Gastrocnemius medialis (tissue), 4 donors: Measurements from ENCODE around the gene PPIL1. TPM values are rescaled to one million over a fixed set of nuclear protein-coding genes. Genes with fewer than 3 reads are reported as not detected.

ENCODE experiments used
- ATAC-seq, 2 donors: fragments of 150-250 bp; one replicate each; pipeline ENCODE4 v1.9.1; 2016
- DNase-seq, 2 donors: peaks; one replicate each; pipeline ENCODE4 v3.0.0-alpha.2; 2019
- H3K27ac ChIP-seq, 4 donors: fragments of 200-600 bp; sonication (generic); 1 replicate in 1 of 4; 2 replicates in 3 of 4; pipeline ENCODE4 v1.5.1; 2016 to 2018; ENCODE audit warnings: mild to moderate bottlenecking in 2 of 4, moderate library complexity in 1 of 4
- H3K27me3 ChIP-seq, 3 donors: fragments of 200-600 bp; sonication (generic) in 2 of 3; 1 replicate in 1 of 3; 2 replicates in 2 of 3; pipeline versions ENCODE4 v1.5.1 to v1.6.0; 2016 to 2019; ENCODE audit warnings: mild to moderate bottlenecking in 1 of 3, moderate library complexity in 1 of 3
- H3K36me3 ChIP-seq, 2 donors: fragments of 200-600 bp; sonication (generic) in 1 of 2; one replicate each; pipeline ENCODE4 v1.5.1; 2017 to 2018
- H3K4me1 ChIP-seq, 2 donors: fragments of 200-600 bp; sonication (generic) in 1 of 2; one replicate each; pipeline ENCODE4 v1.5.1; 2016 to 2017; ENCODE audit warnings: mild to moderate bottlenecking in 2 of 2
- H3K4me3 ChIP-seq, 4 donors: fragments of 200-600 bp; sonication (generic) in 3 of 4; 1 replicate in 1 of 4; 2 replicates in 3 of 4; pipeline ENCODE4 v1.5.1; 2016 to 2019; ENCODE audit warnings: mild to moderate bottlenecking in 2 of 4
- H3K9me3 ChIP-seq, 3 donors: fragments of 200-600 bp; sonication (generic) in 2 of 3; 1 replicate in 1 of 3; 2 replicates in 2 of 3; pipeline ENCODE4 v1.5.1; 2016 to 2019
- POLR2A ChIP-seq, 2 donors: fragments of 450-650 bp; IDR thresholded peaks; one replicate each; pipeline ENCODE4 v1.6.1; 2017; ENCODE audit warnings: antibody characterized with exemption in 2 of 2, mild to moderate bottlenecking in 2 of 2, moderate library complexity in 2 of 2
- in situ Hi-C, 4 donors: fragments of 200-750 bp; cut with MboI; loops; one replicate each; pipeline versions ENCODE4 v1.15.0 to v1.8.0; 2017; ENCODE audit warnings: low sequenced_read_pairs in 4 of 4
- intact Hi-C: fragments of 100-400 bp; cut with DNase I; formaldehyde crosslinking; loops from one replicate; pipeline ENCODE4 v1.15.1; 2023; ENCODE audit warnings: low total_unique reads
- total RNA-seq, 4 donors: library from RNA; depleted of rRNA; stranded (reverse); fragments of >200 nt; gene quantifications; one replicate each; pipeline versions ENCODE4 v1.1.0 to v1.2.3, GENCODE V29; 2016
- TF ChIP-seq, protein P1 (sequence below), 5 experiments: fragments of 450-650 bp in 3 of 5; fragments of 200-600 bp in 2 of 5; sonication (generic) in 2 of 5; IDR thresholded peaks in 4 of 5; conservative IDR thresholded peaks in 1 of 5; 1 replicate in 4 of 5; 2 replicates in 1 of 5; pipeline ENCODE4 v1.5.1; 2016 to 2019; ENCODE audit warnings: antibody characterized with exemption in 5 of 5, mild to moderate bottlenecking in 3 of 5, moderate library complexity in 3 of 5

Gene PPIL1
- total RNA-seq, 4 donors from 2014 or later, result 5.4 to 18.7 (median 16.8) TPM

GRCh38 chr6:36834576-36835341, 39.8 kb downstream of the PPIL1 start:
- no peak for ATAC-seq
- H3K27me3 ChIP-seq, result peaks cover 0 to 3% (median 0%) of the 10 kb centered on the region in 3 donors
- TF ChIP-seq, protein P1, sequence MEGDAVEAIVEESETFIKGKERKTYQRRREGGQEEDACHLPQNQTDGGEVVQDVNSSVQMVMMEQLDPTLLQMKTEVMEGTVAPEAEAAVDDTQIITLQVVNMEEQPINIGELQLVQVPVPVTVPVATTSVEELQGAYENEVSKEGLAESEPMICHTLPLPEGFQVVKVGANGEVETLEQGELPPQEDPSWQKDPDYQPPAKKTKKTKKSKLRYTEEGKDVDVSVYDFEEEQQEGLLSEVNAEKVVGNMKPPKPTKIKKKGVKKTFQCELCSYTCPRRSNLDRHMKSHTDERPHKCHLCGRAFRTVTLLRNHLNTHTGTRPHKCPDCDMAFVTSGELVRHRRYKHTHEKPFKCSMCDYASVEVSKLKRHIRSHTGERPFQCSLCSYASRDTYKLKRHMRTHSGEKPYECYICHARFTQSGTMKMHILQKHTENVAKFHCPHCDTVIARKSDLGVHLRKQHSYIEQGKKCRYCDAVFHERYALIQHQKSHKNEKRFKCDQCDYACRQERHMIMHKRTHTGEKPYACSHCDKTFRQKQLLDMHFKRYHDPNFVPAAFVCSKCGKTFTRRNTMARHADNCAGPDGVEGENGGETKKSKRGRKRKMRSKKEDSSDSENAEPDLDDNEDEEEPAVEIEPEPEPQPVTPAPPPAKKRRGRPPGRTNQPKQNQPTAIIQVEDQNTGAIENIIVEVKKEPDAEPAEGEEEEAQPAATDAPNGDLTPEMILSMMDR (IDR thresholded peaks at IDR 0.05 in 4 of 5, conservative IDR thresholded peaks at IDR 0.05 in 1 of 5), result no peak
- TF ChIP-seq POLR2A (IDR thresholded peaks at IDR 0.05), result no peak
- H3K4me1 ChIP-seq, result peaks cover 11 to 14% of the 10 kb centered on the region in 2 donors
- H3K36me3 ChIP-seq, result no peaks in the 10 kb centered on the region
- no peak overlapping the region for H3K27ac ChIP-seq
- no peak for DNase-seq
- in situ Hi-C loops (no loop called here), intact Hi-C loops (no loop called here)
- no peaks in the 10 kb centered on the region for H3K9me3 ChIP-seq
- H3K4me3 ChIP-seq, result no peak overlapping the region

- in situ Hi-C loops, result no loop called here
- no peak overlapping the region for H3K4me3 ChIP-seq
- DNase-seq (no peak), ATAC-seq (no peak)
- TF ChIP-seq, protein P1 (IDR thresholded peaks at IDR 0.05 in 4 of 5, conservative IDR thresholded peaks at IDR 0.05 in 1 of 5), result no peak
- TF ChIP-seq POLR2A (IDR thresholded peaks at IDR 0.05), result no peak
- no peak overlapping the region for H3K27ac ChIP-seq
- intact Hi-C loops, result no loop called here
- H3K9me3 ChIP-seq, result no peaks in the 10 kb centered on the region
- no peaks in the 10 kb centered on the region for H3K27me3 ChIP-seq
- peaks cover 17 to 26% of the 10 kb centered on the region in 2 donors for H3K4me1 ChIP-seq
- no peaks in the 10 kb centered on the region for H3K36me3 ChIP-seq
Observed at GRCh38 chr6:36833182-36833789, 41.3 kb downstream of the PPIL1 start.

GRCh38 chr6:36832313-36832712, 42.3 kb downstream of the PPIL1 start:
- TF ChIP-seq, protein P1 (IDR thresholded peaks at IDR 0.05 in 4 of 5, conservative IDR thresholded peaks at IDR 0.05 in 1 of 5), result no peak
- TF ChIP-seq POLR2A (IDR thresholded peaks at IDR 0.05), result no peak
- no peaks in the 10 kb centered on the region for H3K27me3 ChIP-seq
- H3K4me1 ChIP-seq, result peaks cover 17 to 26% of the 10 kb centered on the region in 2 donors
- no peak overlapping the region for H3K27ac ChIP-seq
- intact Hi-C loops, result no loop called here
- no peak overlapping the region for H3K4me3 ChIP-seq
- no peaks in the 10 kb centered on the region for H3K9me3 ChIP-seq
- H3K36me3 ChIP-seq, result no peaks in the 10 kb centered on the region
- ATAC-seq (no peak), DNase-seq (no peak)
- in situ Hi-C loops, result no loop called here

- intact Hi-C loops, result no loop called here
- H3K27ac ChIP-seq, result peak overlapping the region; percentile 20 to 49 (median 31)
- TF ChIP-seq POLR2A (IDR thresholded peaks at IDR 0.05), result no peak
- TF ChIP-seq, protein P1 (IDR thresholded peaks at IDR 0.05 in 4 of 5, conservative IDR thresholded peaks at IDR 0.05 in 1 of 5), result no peak
- H3K4me3 ChIP-seq, result no peak overlapping the region
- in situ Hi-C loops, result no loop called here
- H3K9me3 ChIP-seq, result no peaks in the 10 kb centered on the region
- H3K36me3 ChIP-seq, result no peaks in the 10 kb centered on the region
- ATAC-seq (peak; percentile 14 to 49), DNase-seq (no peak)
- H3K27me3 ChIP-seq, result no peaks in the 10 kb centered on the region
- peaks cover 17 to 29% of the 10 kb centered on the region in 2 donors for H3K4me1 ChIP-seq
Observed at GRCh38 chr6:36830577-36830976, 44.0 kb downstream of the PPIL1 start.
